ENCODE measurements around the gene SNX15.
A peak's percentile ranks its signal among the peaks of the same experiment; 100 is the strongest.
"Not testable (repeated sequence)": the region's sequence is repeated elsewhere in the genome, so short reads cannot be mapped to it uniquely, and the experiment has no call there.

Gene SNX15

GRCh38 chr11:65027213-65028067, at the start of gene SNX15:
Gene SNX15 (plus strand): TSS chr11:65027439. CDS start chr11:65027538, 99 bp downstream.
- peak; percentile 90 for DNase-seq

- not testable (repeated sequence) for DNase-seq
Observed at GRCh38 chr11:64983339-64983738, 43.9 kb upstream of the SNX15 start.

GRCh38 chr11:64987998-64988854, 39.0 kb upstream of the SNX15 start:
- peak; percentile 12 for DNase-seq

- DNase-seq: no peak
Observed at GRCh38 chr11:64989416-64989815, 37.8 kb upstream of the SNX15 start.

GRCh38 chr11:64990222-64990923, 36.9 kb upstream of the SNX15 start:
- DNase-seq: no peak

- no peak for DNase-seq
Observed at GRCh38 chr11:64994318-64994717, 32.9 kb upstream of the SNX15 start.

GRCh38 chr11:64996327-64996709, 30.9 kb upstream of the SNX15 start:
- DNase-seq: no peak

GRCh38 chr11:64996710-64997380, 30.4 kb upstream of the SNX15 start, which contains the start of gene BATF2:
Gene BATF2 (minus strand): TSS chr11:64996971. CDS start chr11:64996914, 57 bp downstream.
- no peak for DNase-seq

- DNase-seq: no peak
Observed at GRCh38 chr11:64998141-64998540, 29.1 kb upstream of the SNX15 start.

GRCh38 chr11:64998690-64999431, 28.4 kb upstream of the SNX15 start:
- no peak for DNase-seq

- no peak for DNase-seq
Observed at GRCh38 chr11:64999478-64999877, 27.8 kb upstream of the SNX15 start.

GRCh38 chr11:65002706-65003105, 24.5 kb upstream of the SNX15 start:
- DNase-seq: no peak

- no peak for DNase-seq
Observed at GRCh38 chr11:65003282-65003681, 24.0 kb upstream of the SNX15 start.

GRCh38 chr11:65003968-65004367, 23.3 kb upstream of the SNX15 start:
- DNase-seq: not testable (repeated sequence)

- DNase-seq: no peak
Observed at GRCh38 chr11:65008016-65008415, 19.2 kb upstream of the SNX15 start.

- DNase-seq: no peak
Observed at GRCh38 chr11:65008873-65009272, 18.4 kb upstream of the SNX15 start.

GRCh38 chr11:65013130-65013887, 13.9 kb upstream of the SNX15 start:
- peak; percentile 84 for DNase-seq

GRCh38 chr11:65013888-65014725, 13.1 kb upstream of the SNX15 start, which contains the start of gene ARL2:
Gene ARL2 (plus strand): TSS chr11:65014160. CDS start chr11:65014208, 48 bp downstream.
- DNase-seq: peak; percentile 89

GRCh38 chr11:65014726-65015227, 12.5 kb upstream of the SNX15 start:
- DNase-seq: no peak

- DNase-seq: no peak
Observed at GRCh38 chr11:65016705-65017104, 10.5 kb upstream of the SNX15 start.
